NCI-H2227 treated with DMSO at 0.1 percent for 48 hours (cell line): Measurements from ENCODE around the gene FOXQ1.

Source experiments
- DNase-seq: peaks from one replicate; lab custom pipeline; 2025; lab: John Stamatoyannopoulos, UW

Gene FOXQ1, protein sequence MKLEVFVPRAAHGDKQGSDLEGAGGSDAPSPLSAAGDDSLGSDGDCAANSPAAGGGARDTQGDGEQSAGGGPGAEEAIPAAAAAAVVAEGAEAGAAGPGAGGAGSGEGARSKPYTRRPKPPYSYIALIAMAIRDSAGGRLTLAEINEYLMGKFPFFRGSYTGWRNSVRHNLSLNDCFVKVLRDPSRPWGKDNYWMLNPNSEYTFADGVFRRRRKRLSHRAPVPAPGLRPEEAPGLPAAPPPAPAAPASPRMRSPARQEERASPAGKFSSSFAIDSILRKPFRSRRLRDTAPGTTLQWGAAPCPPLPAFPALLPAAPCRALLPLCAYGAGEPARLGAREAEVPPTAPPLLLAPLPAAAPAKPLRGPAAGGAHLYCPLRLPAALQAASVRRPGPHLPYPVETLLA

DNA sequence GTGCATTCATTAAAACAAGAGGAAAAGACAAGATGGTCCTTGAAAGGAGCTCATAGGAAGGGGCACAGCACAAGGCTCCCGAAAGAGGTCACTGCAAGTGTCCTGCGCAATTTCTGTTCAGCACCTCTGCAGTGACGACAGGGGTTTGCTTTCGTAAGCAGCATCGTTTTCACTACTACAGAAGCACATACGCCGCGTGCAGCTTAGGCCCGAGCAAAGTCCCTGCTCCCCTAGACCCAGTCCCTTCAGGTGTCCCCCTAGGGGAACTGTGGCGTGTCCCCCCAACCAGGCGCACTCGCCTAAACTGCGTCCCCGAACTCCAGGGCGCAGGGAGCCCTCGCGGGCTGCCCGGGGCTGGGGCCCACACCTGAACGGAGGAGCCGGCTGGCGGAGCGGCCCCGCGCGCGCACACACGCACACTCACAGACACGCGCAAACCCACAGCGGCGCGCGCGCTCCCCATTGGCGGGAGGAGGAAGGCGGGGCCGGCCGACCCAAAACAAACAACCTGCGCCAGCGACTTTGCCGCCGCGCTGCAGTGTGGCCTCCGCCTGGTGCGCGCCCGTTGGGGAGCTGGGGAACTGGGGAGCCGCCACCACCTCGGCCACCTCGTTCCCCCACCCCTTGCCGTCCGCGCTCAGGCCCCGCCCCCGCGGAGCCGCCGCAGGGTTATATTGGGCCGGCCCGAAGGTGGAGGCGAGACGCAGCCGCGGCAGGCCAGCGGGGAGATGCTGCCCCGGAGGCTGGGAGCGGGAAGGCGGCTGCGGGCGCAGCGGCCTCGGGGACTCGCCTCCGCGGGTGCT lies at the start of gene FOXQ1:
TSS of gene FOXQ1 (plus strand) at position 699 of the 803 bp plus-strand sequence. CDS start 607 bp downstream, outside the sequence.
- no peak for DNase-seq

DNA sequence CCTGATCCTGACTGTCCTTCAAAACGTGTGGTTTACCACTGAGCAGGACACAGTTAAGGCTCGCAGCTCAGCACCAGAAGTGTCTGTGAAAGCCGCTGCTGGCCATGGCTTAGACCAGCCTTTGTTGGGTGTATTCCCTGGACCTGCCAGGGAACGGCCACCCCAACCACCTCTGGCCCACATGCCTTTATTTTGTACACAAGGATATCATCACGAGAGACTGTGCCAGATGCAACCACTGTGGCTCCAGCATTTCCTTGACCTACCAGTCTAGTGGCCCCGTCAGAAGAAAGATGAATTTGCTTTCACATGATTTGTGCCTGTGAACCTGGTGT lies 49.2 kb upstream of the FOXQ1 start:
- no peak for DNase-seq

DNA sequence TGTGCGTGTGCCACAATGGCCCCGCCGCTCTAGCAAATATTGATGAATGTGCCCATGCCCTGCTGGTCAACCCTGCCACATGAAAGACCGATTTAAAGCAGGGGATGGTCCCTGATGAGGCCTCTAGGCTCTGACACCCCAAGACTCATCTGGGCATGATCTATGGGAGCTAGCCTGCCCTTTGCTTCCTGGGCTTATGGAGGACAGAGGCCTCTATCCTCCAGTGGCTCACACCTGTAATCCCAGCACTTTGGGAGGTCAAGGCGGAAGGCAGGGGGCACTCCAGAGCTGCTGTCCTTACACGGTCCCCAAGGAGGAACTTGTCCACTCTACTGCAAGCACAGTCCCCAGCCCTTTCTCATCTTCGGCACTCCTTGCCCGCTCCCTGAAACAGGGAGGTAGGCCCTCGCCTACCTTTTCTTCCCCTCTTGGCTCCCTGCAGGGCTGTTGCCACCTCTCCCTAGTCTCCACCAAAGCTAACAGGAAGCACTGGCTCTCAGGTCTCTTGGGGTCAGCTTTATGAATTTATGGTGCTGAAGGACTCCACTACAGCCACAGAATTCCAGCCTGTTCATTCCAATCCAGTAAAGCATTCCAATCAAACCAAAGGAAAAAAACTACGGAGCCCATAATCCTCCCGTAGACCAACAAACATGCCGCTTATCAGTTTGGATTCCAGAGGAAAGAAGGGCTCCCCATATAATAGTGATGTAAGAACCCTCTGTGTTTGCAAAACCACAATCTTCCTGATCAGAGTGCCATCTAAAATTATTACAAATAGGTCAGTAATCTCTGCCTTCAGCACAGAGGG lies 48.7 kb upstream of the FOXQ1 start:
- DNase-seq = no peak

DNA sequence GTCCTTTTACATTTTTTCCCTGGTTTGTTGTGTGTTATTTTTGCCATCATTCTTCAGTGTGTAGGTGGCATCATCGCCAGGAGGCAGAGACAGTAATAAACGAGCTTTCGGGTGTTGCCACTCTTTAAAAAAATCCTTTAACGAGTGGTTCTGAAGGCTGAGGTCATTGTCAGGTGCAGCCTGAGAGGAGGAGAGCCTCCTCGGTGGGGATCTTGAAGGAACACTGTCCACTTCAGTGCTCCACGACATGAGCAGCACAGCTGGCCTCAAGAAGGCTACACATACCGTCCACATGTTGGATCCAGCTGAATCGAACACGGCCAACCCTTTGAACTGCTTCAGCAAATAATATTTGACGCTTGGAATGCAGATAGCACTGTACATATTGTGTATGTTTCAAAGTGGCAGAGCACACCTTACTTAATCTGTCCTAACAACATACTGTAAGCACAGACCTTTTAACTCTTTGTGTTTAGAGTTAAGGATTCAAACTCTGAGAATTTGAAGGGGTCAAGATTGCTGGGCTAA lies 48.0 kb upstream of the FOXQ1 start:
- no peak for DNase-seq

DNA sequence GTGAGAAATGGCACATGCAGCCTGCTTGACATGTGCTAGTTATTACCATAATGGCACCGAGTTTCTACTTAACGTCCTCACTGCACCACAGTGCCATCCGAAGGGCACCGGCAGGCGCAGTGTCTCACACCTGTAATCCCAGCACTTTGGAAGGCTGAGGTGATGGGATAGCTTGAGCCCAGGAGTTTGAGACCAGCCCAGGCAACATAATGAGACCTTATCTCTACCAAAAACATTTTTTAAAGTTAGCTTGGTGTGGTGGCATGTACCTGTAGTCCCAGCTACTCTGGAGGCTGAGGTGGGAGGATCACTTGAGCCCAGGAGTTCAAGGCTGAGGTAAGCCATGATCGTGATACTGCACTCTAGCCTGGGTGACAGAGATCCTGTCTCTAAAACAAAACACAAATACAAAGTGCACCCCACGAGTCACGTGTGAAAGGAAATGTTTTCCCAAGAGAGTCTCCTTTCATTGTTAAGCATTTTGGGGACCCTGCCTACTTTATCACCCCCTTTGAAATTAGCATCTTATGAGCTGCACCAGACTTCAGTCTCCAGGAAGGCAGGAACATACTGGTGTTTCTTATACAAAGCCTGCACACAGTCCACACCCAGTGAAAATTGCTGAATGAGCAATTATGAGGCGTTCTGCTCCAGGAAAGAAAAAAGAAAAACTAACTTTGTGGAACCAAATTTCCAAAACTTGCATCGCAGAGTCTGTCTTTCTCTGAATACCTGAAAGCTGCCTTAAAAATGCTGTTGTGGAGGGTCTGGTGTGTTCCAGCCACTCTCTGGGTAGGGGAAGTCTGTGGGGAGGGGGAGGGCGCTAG lies 47.1 kb upstream of the FOXQ1 start:
- no peak for DNase-seq

DNA sequence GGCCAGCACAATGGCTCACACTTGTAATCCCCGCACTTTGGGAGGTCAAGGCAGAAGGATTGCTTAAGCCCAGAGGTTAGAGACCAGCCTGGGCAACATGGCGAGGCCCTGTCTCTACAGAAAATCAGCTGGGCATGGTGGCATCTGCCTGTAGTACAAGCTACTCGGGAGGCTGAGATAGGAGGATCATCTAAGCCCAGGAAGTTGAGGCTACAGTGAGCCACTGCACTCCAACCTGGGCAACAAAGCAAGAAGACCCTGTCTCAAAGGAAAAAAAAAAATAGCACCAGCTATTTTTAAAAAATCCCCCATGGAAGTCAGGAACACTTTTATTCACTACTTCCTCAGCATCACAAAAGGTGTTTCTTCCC lies 45.2 kb upstream of the FOXQ1 start:
- DNase-seq = no peak

DNA sequence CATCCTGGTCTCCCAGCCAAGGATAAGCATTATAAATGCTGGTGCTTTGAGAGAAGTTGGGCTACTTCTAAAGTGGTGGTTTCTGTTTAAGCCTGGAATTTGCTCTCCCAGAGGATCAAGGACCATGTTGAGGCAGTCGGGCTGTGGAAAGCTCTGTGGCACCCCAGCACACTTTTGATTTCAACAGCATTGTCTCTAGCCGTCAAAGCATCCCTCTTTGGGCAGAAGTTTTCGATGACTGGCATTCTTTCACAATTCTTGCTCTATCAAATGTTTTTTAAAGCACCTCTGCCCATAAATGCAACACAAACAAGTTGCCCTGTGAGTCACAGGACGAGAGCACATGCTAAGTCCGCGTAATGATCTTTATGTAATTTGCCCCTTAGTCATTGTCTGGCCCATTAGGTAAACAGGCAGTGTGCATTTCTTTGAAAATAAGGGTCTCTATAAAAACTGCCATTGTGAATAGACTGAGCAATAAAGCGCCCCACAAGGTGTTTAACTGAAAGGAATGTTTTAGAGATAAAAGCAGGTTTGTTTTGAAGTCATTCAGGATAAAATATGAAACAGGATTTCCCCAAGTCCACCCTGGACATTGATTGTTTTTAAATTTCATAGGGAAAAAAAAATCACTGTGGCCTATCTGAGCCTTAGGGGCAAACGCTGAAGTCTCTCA lies 44.7 kb upstream of the FOXQ1 start:
- no peak for DNase-seq

DNA sequence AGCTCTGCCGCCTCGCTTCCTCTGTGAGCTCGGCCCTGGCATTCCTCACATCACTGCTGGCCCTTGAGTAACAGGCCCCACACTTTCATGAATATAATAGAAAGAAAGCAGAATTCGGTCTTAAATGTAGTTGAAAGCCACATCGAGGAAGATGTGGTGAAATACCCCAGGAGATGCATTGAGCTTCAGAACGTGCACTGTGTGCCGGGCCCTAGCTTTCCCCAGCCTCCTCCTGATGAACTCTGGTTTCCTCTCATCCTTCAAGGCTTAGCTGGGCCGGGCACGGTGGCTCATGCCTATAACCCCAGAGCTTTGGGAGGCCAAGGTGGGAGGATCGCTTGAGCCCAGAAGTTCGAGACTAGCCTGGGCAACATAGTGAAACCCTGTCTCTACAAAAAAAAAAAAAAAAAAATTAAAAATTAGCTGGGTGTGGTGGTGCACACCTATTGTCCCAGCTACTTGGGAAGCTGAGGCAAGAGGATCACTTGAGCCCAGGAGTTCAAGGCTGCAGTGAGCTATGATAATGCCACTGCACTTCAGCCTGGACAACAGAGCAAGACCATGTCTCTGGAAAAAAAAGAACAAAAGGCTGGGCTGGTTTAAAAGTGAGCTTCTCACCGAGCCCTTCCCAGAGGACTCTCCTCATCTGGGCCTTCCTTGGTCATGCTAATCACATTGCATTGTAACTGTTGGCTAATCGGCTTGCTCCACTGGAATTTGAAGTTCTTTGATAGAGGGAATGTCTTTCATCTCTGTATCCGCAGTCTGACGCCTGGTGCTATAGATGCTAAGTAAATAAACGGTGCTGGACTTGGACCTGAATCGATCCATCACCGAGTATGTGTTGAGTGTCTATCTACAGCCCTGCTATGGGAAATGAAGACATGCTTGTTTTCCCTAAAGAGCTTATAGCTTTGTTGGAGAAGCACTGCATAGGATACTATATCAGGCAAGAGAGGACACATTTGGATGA lies 43.8 kb upstream of the FOXQ1 start:
- DNase-seq = no peak

DNA sequence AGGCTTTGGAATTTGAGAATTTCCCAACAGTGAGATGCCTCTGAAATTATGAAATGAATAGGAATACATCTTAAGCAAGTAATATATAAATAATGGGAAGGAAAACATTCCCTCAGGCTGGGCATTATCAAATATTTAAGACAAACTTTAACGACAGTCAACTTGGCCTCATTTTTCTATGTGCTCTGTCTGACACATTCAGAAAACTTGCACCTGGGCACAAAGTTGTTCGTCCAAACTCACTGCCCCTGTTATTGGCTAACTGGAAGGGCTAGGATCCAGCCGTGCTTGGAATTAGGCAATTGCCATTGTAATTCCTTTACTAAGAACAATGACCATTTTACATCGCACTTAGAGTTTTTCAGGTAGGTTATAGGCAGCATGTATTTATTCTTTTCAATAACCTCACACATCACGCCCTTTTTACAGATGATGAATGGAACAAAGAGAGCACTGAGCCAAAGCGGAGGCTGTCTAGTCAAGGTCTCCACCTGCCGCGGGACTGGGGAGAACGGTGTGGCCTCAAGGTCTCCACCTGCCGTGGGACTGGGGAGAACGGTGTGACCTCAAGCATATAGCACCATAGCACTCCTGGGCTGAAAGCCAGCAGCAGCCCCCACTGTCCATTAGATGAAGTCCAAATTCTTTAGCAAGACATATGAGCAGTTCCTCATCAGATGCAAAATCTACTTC lies 40.7 kb upstream of the FOXQ1 start:
- no peak for DNase-seq

DNA sequence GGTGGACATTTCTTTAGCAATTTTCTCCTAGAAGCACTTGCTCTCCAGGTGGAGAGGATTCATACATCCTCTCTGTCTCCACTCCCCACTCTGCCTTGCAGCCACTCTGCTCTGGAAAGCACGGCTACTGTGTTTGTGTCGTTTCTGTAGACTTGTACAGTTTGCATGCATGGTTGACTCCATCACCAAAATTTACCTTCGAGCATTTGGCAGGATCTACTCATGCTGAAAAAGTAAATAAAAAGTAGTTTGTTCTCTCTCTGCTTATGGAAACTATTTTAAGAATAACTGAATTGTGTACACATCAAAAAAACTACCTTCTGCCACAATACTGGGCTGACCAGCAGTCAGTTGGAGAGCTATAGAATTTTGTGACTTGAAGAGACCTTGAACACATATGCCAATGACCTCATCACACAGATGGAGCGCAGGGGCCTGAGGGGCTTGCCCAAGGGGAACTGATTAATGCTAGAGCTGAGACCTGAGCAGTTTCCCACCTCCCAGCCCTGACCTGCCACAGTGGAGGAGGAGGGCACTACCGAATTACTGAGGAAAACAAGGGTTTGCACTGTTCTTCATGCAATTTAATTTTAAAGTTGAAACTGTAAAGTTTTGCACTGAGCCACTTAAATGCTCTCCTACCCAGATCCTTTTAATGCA lies 33.7 kb upstream of the FOXQ1 start:
- no peak for DNase-seq

DNA sequence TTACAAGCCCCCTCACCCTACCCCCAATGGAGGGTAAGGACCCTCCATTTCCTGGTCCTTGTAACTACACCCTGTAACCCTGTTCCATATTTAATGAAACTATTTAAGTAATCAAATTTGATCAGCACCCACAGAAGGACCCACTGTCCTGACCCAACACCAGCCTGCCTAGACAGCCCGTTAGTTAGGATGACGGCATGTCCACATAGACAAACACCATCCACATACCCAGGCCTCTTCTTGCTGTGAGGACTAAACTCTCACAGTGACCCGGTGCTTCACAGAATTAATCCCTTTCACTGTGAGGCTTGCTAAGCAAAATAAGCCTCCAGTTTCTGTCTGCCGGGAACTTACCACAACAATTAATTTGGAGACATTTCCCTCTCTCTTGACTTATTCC lies 32.8 kb upstream of the FOXQ1 start:
- DNase-seq = no peak

DNA sequence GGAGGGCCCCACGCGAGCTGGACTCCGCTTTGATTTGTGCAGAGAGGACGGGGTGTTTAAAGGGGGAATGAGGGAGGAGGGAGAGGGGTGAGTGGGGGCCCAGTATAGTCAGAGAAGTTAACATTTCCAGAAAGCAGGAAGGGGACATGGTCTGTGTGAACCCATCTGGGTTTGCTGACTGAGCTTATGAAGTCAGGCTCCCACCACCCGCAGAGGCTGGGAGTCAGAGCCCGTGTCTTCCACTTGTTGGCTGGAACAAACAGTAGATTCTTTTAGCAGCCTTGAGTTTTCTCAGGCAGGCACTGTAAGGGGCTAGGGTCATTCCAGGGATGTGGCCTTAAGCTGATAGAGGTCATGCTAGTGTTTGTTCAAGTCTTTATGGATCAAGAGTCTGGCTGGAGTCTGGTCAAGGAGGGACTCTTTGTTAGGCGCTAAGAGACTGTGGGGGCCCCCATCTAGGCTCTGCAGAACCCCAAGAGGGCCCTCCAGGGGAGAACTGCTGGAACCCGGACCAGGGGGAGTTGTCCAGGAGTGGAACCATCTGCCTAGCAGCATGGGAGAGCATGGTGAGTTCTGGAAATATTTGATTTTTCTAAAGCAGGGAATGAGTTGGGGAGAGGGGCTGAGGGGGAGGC lies 31.1 kb upstream of the FOXQ1 start:
- no peak for DNase-seq

DNA sequence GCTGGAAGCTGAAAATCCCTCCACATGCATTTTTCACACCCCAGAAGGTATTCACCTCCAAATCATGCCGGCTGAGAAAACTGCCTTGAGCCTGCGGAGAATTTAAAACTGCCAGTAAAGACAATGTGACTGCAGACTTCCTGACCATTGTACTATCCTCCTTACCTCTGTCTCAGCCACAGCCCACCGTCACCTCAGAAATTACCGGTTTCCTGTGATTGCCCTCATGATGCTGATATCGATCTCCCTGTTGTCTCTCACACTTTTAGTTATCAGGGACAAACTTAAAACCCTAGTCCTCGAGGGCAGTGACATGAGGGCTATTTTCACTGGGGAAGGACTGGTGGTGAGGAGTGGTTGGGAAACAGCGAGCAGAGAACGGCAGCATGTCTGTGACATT lies 30.2 kb upstream of the FOXQ1 start:
- DNase-seq = no peak

DNA sequence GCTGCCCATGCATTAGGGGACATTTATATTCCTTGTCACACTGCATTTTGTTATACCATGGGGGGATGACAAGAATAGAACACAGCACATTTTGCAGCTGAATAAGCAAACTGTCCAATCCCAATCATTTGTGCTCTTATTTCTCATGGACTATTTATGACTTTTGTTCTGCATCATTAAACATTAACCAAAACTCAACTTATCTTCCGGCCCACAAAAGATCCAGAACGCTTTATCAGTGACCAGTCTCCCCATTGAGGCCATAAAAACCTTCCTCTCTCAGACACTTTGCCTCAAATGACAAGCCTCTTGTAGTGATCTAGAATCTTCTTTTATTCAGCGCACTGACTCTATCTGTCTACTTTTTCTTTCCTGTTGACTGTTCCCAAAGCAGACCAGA lies 28.4 kb upstream of the FOXQ1 start:
- no peak for DNase-seq

DNA sequence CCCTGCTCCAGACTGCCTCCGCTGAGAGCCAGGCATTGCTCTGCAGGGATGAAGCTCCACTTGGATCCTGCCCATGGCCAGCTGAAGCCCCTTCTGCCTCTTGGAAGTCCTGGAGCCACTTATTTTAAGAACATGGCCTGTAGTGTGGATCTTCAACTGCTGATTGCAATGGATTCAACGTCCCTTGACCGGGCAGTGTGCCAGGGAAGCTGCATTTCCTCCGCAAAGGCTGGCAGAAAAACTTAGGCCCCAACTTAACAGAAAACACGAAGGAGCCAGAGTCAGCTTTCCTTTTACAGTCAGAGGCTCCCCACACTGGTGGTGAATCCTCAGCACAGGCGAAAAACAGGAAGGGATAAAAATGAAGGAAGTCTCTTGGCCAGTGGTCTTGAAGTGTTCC lies 26.3 kb upstream of the FOXQ1 start:
- no peak for DNase-seq

DNA sequence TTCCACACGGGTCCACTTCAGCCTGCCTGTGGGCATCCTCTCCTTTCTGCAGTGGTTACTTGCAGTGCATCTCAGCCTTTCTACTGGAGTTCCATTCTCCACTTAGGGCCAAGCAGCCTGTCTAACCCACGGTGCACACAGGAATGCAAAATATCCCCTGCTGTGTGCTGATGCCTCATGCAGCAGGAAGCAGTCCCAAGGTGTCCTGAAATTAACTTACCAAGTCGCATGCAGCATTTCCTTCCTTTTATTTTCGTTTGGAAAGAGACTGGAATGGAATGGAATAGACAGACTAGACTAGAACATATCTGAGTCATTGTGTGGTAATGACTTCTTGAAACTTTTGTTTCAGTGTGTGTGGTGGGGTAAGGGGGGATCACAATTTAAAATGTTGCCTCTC lies 25.9 kb upstream of the FOXQ1 start:
- DNase-seq = no peak

DNA sequence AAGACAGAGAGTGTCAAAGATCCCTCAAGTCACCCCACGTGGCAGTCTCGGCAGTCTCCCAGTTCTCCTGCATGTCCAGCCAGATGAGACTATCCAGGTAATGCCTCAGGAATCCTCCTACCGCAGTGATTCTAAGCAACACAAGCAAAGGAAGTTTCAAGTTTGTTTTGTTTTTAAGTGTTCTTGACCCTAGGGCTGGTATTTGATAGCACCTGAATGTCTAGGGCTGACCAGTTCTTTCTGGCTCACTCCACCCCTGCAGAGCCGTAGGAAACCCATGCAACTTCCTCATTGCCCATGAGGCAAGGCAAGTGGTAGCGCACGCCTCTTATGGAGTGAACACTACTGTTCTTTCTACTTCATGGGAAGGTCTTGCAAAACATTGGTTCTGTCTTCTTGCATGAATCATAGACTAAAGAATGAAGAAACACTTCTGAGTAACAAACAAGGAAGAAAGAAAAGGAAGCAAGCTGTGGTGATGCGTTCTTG lies 24.8 kb upstream of the FOXQ1 start:
- DNase-seq = no peak

DNA sequence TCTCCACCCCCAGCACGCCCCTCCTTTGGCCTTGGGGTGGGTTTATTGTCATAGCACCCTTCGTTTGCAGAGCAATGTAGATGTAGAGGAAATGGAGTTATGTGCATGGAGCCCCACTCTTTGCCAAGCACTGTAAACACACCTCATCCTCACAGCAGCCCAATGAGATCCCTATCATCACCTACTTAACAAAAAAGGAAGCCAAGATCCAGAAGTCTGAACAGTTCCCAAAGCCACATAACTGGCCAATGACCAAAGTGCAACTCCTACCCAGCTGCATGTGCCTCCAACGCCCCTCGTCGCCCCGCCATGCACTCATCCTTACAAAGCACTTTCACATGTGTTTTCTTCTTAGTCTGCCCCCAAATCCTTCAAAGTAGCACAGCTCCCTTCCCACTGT lies 21.8 kb upstream of the FOXQ1 start:
- no peak for DNase-seq
